ENCODE measurements around the gene PITPNB. TPM values are rescaled to one million over a fixed set of nuclear protein-coding genes. Genes with fewer than 3 reads are reported as not detected.

PITPNB gene
- total RNA-seq, 5 donors from 2014 or later (not counting 1 experiment from before 2014, with no cell fraction given) = 58.3 to 67.2 (median 65.9) TPM

GRCh38 chr22:27874764-27875163 is 44.3 kb downstream of the PITPNB start:
- Histone ChIP-seq H3K27me3 (replicated peaks in 1 of 2; ENCODE audit: control insufficient read depth in 2 of 2, extremely low read depth in 1 of 2, insufficient read depth in 2 of 2, low read length in 1 of 2) (no peaks in the 10 kb centered on the region), H3K36me3 (ENCODE audit: control insufficient read depth in 2 of 2, extremely low read depth in 1 of 2, insufficient read depth in 1 of 2, low read length in 1 of 2) (peaks cover 6 to 35% of the 10 kb centered on the region in 2 donors), H3K4me1 (ENCODE audit: control insufficient read depth in 1 of 2, extremely low read depth in 1 of 2, insufficient read depth in 2 of 2, low read length in 2 of 2) (peaks cover 6 to 14% of the 10 kb centered on the region in 2 experiments), H3K4me3 (ENCODE audit: control insufficient read depth in 1 of 2, extremely low read depth in 1 of 2, low read length in 1 of 2) (no peak overlapping the region), H3K9me3 (no peaks in the 10 kb centered on the region), H3K27ac (ENCODE audit: low read length) (no peak overlapping the region)
- POLR2A ChIA-PET = interaction anchor here in 1 of 2 donors (0.7 kb wide), 1 partner anchor 17 kb away, joined by 4 read pairs; no protein-coding TSS in a partner anchor
- Mint-ChIP-seq H3K4me3 (no peak overlapping the region), H3K4me1 (peaks cover 35 to 45% (median 39%) of the 10 kb centered on the region in 3 donors), H3K9me3 (no peaks in the 10 kb centered on the region), H3K27ac (no peak overlapping the region), H3K27me3 (no peaks in the 10 kb centered on the region), H3K36me3 (peaks cover 38% of the 10 kb centered on the region)
- ATAC-seq (replicated peaks in 1 of 4) = no peak
- DNase-seq = no peak
- no CpG with 5 or more reads among the region's 3 CpGs for WGBS (ENCODE audit: insufficient coverage)
- CTCF ChIA-PET = no interaction called here

- Mint-ChIP-seq H3K9me3 (no peaks in the 10 kb centered on the region), H3K27ac (no peak overlapping the region), H3K36me3 (peaks cover 42% of the 10 kb centered on the region), H3K27me3 (no peaks in the 10 kb centered on the region), H3K4me1 (peaks cover 35 to 49% (median 43%) of the 10 kb centered on the region in 3 donors), H3K4me3 (no peak overlapping the region)
- POLR2A ChIA-PET = no interaction called here
- Histone ChIP-seq H3K27ac (ENCODE audit: low read length) (no peak overlapping the region), H3K9me3 (no peaks in the 10 kb centered on the region), H3K36me3 (ENCODE audit: control insufficient read depth in 2 of 2, extremely low read depth in 1 of 2, insufficient read depth in 1 of 2, low read length in 1 of 2) (peaks cover 6 to 40% of the 10 kb centered on the region in 2 donors), H3K4me1 (ENCODE audit: control insufficient read depth in 1 of 2, extremely low read depth in 1 of 2, insufficient read depth in 2 of 2, low read length in 2 of 2) (peaks cover 6 to 14% of the 10 kb centered on the region in 2 experiments), H3K4me3 (ENCODE audit: control insufficient read depth in 1 of 2, extremely low read depth in 1 of 2, low read length in 1 of 2) (no peak overlapping the region), H3K27me3 (replicated peaks in 1 of 2; ENCODE audit: control insufficient read depth in 2 of 2, extremely low read depth in 1 of 2, insufficient read depth in 2 of 2, low read length in 1 of 2) (no peaks in the 10 kb centered on the region)
- no peak for ATAC-seq (replicated peaks in 1 of 4)
- no CpG with 5 or more reads among the region's 6 CpGs for WGBS (ENCODE audit: insufficient coverage)
- CTCF ChIA-PET = no interaction called here
- DNase-seq = no peak
These were observed 44.9 kb downstream of the PITPNB start for GRCh38 chr22:27874185-27874584.

GRCh38 chr22:27873472-27873871 is 45.6 kb downstream of the PITPNB start:
- POLR2A ChIA-PET = no interaction called here
- Histone ChIP-seq H3K36me3 (ENCODE audit: control insufficient read depth in 2 of 2, extremely low read depth in 1 of 2, insufficient read depth in 1 of 2, low read length in 1 of 2) (peaks cover 6 to 40% of the 10 kb centered on the region in 2 donors), H3K4me3 (ENCODE audit: control insufficient read depth in 1 of 2, extremely low read depth in 1 of 2, low read length in 1 of 2) (no peak overlapping the region), H3K27ac (ENCODE audit: low read length) (no peak overlapping the region), H3K27me3 (replicated peaks in 1 of 2; ENCODE audit: control insufficient read depth in 2 of 2, extremely low read depth in 1 of 2, insufficient read depth in 2 of 2, low read length in 1 of 2) (no peaks in the 10 kb centered on the region), H3K9me3 (no peaks in the 10 kb centered on the region), H3K4me1 (ENCODE audit: control insufficient read depth in 1 of 2, extremely low read depth in 1 of 2, insufficient read depth in 2 of 2, low read length in 2 of 2) (peaks cover 6 to 14% of the 10 kb centered on the region in 2 experiments)
- WGBS (ENCODE audit: insufficient coverage) = 100% methylated on average over 2 of the region's 2 CpGs
- CTCF ChIA-PET = interaction anchor here in 1 of 2 donors (0.6 kb wide), 1 partner anchor 13 kb away, joined by 4 read pairs; no protein-coding TSS in a partner anchor
- Mint-ChIP-seq H3K36me3 (peaks cover 42% of the 10 kb centered on the region), H3K4me1 (peaks cover 38 to 51% (median 45%) of the 10 kb centered on the region in 3 donors), H3K9me3 (no peaks in the 10 kb centered on the region), H3K27ac (no peak overlapping the region), H3K4me3 (no peak overlapping the region), H3K27me3 (no peaks in the 10 kb centered on the region)
- ATAC-seq (replicated peaks in 1 of 4) (no peak), DNase-seq (no peak)

GRCh38 chr22:27872488-27872887 is 46.6 kb downstream of the PITPNB start:
- H3K36me3 ChIP-seq (ENCODE audit: control insufficient read depth in 2 of 2, extremely low read depth in 1 of 2, insufficient read depth in 1 of 2, low read length in 1 of 2) = peaks cover 6 to 40% of the 10 kb centered on the region in 2 donors
- H3K27ac ChIP-seq (ENCODE audit: low read length) = no peak overlapping the region
- WGBS (ENCODE audit: insufficient coverage) = no CpG with 5 or more reads among the region's 1 CpG
- H3K36me3 Mint-ChIP-seq = peaks cover 46% of the 10 kb centered on the region
- no peaks in the 10 kb centered on the region for H3K9me3 ChIP-seq
- no peak overlapping the region for H3K27ac Mint-ChIP-seq
- CTCF ChIA-PET = no interaction called here
- no peak overlapping the region for H3K4me3 Mint-ChIP-seq
- H3K27me3 Mint-ChIP-seq = no peaks in the 10 kb centered on the region
- no peaks in the 10 kb centered on the region for H3K27me3 ChIP-seq (replicated peaks in 1 of 2; ENCODE audit: control insufficient read depth in 2 of 2, extremely low read depth in 1 of 2, insufficient read depth in 2 of 2, low read length in 1 of 2)
- H3K4me3 ChIP-seq (ENCODE audit: control insufficient read depth in 1 of 2, extremely low read depth in 1 of 2, low read length in 1 of 2) = no peak overlapping the region
- peaks cover 36 to 54% (median 45%) of the 10 kb centered on the region in 3 donors for H3K4me1 Mint-ChIP-seq
- no peak for DNase-seq
- POLR2A ChIA-PET = no interaction called here
- H3K4me1 ChIP-seq (ENCODE audit: control insufficient read depth in 1 of 2, extremely low read depth in 1 of 2, insufficient read depth in 2 of 2, low read length in 2 of 2) = peaks cover 6 to 10% of the 10 kb centered on the region in 2 experiments
- H3K9me3 Mint-ChIP-seq = no peaks in the 10 kb centered on the region
- ATAC-seq (replicated peaks in 1 of 4) = no peak

GRCh38 chr22:27871306-27872014 is 47.6 kb downstream of the PITPNB start:
- no peaks in the 10 kb centered on the region for H3K9me3 ChIP-seq
- no peaks in the 10 kb centered on the region for H3K27me3 ChIP-seq (replicated peaks in 1 of 2; ENCODE audit: control insufficient read depth in 2 of 2, extremely low read depth in 1 of 2, insufficient read depth in 2 of 2, low read length in 1 of 2)
- H3K27ac Mint-ChIP-seq = no peak overlapping the region
- no peak for ATAC-seq (replicated peaks in 1 of 4)
- peaks cover 6 to 40% of the 10 kb centered on the region in 2 donors for H3K36me3 ChIP-seq (ENCODE audit: control insufficient read depth in 2 of 2, extremely low read depth in 1 of 2, insufficient read depth in 1 of 2, low read length in 1 of 2)
- no peak overlapping the region for H3K4me3 Mint-ChIP-seq
- peaks cover 43 to 57% (median 48%) of the 10 kb centered on the region in 3 donors for H3K4me1 Mint-ChIP-seq
- ChIA-PET CTCF (interaction anchor here in 1 of 2 donors (1.2 kb wide), 1 partner anchor 10 kb away, joined by 4 read pairs; no protein-coding TSS in a partner anchor), POLR2A (interaction anchor here in 1 of 2 donors (0.7 kb wide), 1 partner anchor 51 kb away, joined by 8 read pairs; no protein-coding TSS in a partner anchor)
- WGBS (ENCODE audit: insufficient coverage) = 88% methylated on average over 2 of the region's 2 CpGs
- H3K27ac ChIP-seq (ENCODE audit: low read length) = no peak overlapping the region
- peaks cover 53% of the 10 kb centered on the region for H3K36me3 Mint-ChIP-seq
- no peak overlapping the region for H3K4me3 ChIP-seq (ENCODE audit: control insufficient read depth in 1 of 2, extremely low read depth in 1 of 2, low read length in 1 of 2)
- DNase-seq = no peak
- no peaks in the 10 kb centered on the region for H3K9me3 Mint-ChIP-seq
- peaks cover 3 to 5% of the 10 kb centered on the region in 2 experiments for H3K4me1 ChIP-seq (ENCODE audit: control insufficient read depth in 1 of 2, extremely low read depth in 1 of 2, insufficient read depth in 2 of 2, low read length in 2 of 2)
- H3K27me3 Mint-ChIP-seq = no peaks in the 10 kb centered on the region

- WGBS (ENCODE audit: insufficient coverage) = 100% methylated on average over 1 of the region's 2 CpGs
- CTCF ChIA-PET = interaction anchor here in 1 of 2 donors (1.2 kb wide), 1 partner anchor 11 kb away, joined by 4 read pairs; no protein-coding TSS in a partner anchor
- H3K9me3 ChIP-seq = no peaks in the 10 kb centered on the region
These were observed 48.5 kb downstream of the PITPNB start for GRCh38 chr22:27870234-27871191.

More at GRCh38 chr22:27870234-27871191, 48.5 kb downstream of the PITPNB start:
- ATAC-seq (replicated peaks in 1 of 4) (no peak), DNase-seq (no peak)
- Mint-ChIP-seq H3K4me1 (peaks cover 43 to 50% (median 45%) of the 10 kb centered on the region in 3 donors), H3K36me3 (peaks cover 59% of the 10 kb centered on the region), H3K27ac (no peak overlapping the region), H3K9me3 (no peaks in the 10 kb centered on the region), H3K27me3 (no peaks in the 10 kb centered on the region), H3K4me3 (no peak overlapping the region)
- POLR2A ChIA-PET = no interaction called here
- peaks cover 6 to 40% of the 10 kb centered on the region in 2 donors for H3K36me3 ChIP-seq (ENCODE audit: control insufficient read depth in 2 of 2, extremely low read depth in 1 of 2, insufficient read depth in 1 of 2, low read length in 1 of 2)
- no peak overlapping the region for H3K27ac ChIP-seq (ENCODE audit: low read length)
- no peaks in the 10 kb centered on the region for H3K27me3 ChIP-seq (replicated peaks in 1 of 2; ENCODE audit: control insufficient read depth in 2 of 2, extremely low read depth in 1 of 2, insufficient read depth in 2 of 2, low read length in 1 of 2)
- H3K4me3 ChIP-seq (ENCODE audit: control insufficient read depth in 1 of 2, extremely low read depth in 1 of 2, low read length in 1 of 2) = no peak overlapping the region
- no peaks in the 10 kb centered on the region for H3K4me1 ChIP-seq (ENCODE audit: control insufficient read depth in 1 of 2, extremely low read depth in 1 of 2, insufficient read depth in 2 of 2, low read length in 2 of 2)

All from T-cell (primary cell).